Left forelimb (tissue), 1 donor: ENCODE data around the gene TDRD10.
A peak's percentile ranks its signal among the peaks of the same experiment; 100 is the strongest.

Source experiments
- DNase-seq: peaks from one replicate; pipeline ENCODE4 v3.0.0-alpha.2; 2018; ENCODE audit warnings: low spot score

The TDRD10 gene, protein sequence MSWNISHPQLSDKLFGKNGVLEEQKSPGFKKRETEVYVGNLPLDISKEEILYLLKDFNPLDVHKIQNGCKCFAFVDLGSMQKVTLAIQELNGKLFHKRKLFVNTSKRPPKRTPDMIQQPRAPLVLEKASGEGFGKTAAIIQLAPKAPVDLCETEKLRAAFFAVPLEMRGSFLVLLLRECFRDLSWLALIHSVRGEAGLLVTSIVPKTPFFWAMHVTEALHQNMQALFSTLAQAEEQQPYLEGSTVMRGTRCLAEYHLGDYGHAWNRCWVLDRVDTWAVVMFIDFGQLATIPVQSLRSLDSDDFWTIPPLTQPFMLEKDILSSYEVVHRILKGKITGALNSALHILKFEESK

DNA sequence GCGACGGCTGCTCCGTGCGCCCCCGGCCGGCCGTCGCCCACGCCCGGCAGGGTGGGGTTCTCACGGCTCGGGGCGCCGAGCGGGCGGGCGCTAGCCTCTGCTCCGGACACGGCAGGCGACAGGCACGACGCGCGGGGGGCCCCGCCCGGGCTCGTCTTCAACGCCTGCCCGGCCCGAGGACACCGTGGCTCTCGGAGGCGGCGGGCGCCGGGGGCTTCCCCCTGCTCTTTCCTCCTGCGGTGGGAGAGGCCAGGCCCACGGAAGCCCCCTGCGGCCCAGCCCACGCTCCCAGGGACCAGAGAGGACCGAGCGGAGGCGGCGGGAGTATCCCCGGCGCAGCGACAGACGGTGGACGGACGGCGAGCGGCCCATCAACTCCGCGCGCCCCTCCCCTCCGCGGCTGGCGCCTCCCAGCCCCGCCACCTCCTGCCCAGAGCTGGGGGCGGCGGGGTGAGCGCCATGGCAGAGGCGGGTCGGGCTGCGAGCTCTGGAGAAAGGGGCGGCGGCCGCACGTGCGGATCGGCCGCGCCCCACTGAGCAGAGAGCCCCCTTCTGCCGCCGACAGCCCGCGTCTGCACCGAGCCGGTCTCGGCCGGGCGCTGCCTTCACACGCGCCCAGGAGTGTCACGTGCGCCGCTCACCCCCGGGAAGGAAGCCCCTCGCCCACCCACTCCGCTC is at the start of gene TDRD10, which contains the start of gene SHE:
Gene TDRD10, plus strand, starts transcription at position 154 of the 678 bp plus-strand sequence. CDS start 4,685 bp downstream, outside the sequence.
Gene SHE, minus strand, starts transcription at position 347 of the 678 bp plus-strand sequence. CDS start 386 bp downstream, outside the sequence.
- DNase-seq: peak; percentile 66

DNA sequence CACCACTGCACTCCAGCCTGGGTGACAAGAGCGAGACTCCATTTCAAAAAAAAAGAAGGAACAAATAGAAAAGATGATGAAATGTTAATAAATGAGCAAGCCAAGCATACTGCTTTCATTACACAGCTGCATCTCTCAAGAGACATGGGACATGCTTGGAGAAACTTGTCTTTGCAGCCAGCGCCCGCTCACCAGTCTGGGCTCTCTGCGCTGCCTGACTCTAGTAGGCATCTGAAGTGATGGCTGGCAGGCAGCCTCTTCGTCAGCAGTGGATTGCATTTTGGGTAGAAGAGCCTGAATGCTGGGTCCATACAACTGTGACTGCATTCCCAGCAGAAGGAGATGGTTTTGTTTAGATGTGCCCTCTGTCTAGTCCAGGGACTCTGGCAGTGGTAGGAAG is 48.9 kb upstream of the TDRD10 start:
- no peak for DNase-seq

DNA sequence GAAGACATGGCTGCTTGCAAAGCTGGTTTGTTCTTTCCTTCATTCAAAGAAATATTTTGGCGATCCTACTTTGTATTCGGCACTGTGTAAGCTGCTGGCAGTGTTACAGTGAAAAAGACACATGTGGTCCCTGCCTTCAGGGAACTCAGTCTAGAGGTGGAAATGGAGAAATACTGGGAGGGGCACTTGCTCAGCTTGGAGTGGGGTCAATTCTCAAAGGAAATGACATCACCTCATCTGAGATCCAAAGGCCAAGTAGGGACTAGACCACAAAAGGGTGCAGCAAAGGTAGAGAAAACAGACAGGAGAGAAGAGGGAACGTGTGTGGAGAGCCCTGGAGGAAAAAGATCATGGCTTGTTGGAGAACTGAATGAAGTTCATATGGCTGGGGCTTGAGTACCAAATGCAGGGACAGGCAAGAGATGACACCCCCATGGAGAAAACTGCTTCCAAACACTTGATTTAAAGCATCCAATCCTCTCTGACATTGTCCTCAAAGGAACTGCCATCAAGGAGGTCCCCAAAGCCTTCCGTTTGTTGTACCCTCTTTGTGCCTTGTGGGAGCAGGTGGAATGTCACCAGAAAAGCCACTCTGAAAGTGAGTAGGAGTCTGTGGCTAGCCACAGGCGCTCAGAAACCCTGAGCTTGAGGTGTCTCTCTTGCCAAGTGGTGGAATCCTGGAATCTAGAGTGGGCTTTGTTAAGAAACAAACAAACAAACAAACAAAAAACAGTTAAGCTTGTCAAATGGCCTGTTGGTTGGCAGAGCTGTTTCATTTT is 48.3 kb upstream of the TDRD10 start:
- DNase-seq: no peak

DNA sequence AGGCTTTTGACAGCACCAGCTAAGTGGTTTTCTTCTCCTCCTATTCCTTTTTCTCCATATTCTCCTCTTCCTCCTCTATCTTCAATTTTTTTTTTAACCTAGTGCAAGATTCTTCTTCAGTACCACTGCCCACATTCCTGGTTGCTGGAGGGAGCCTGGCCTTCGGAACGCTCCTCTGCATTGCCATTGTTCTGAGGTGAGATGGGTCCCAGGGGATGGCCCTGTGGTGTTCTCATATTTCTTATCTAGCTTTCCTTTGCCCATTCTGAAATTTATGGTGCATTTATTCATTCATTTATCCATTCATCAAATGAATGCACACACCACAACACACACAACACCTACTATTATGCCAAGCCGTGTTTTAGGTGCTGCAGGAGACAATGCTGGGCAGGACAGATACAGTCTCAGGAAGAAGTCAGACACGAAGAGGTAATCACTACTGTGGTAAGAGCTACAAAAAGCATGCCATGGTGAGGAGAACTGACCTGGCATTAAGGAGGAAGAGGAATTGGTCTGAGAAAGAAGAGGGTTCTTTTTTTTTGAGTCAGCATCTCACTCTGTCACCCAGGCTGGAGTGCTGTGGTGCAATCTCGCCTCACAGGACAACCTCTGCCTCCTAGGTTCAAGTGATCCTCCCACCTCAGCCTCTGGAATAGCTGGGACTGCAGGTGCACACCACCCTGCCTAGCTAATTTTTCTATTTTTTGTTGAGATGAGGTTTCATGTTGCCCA is 47.5 kb upstream of the TDRD10 start:
- no peak for DNase-seq

DNA sequence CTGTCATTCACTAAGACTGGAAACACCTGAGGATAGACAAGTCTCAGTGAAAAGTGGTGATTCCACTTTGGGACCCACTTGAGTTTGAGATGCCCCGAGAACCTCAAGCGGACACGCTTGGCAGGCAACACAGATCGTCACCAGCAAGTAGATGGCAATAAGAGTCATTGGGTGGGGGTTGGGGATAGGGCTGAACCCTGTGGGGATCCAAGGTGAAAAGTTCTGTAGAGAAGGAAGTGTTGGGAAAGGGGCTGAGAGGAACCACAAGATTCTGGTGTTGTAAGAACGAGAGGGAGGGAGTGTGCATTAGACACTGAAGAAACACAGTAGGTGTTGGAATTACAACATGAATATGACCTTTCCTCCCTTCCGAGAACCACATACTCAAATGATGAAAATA is 45.4 kb upstream of the TDRD10 start:
- DNase-seq: no peak

DNA sequence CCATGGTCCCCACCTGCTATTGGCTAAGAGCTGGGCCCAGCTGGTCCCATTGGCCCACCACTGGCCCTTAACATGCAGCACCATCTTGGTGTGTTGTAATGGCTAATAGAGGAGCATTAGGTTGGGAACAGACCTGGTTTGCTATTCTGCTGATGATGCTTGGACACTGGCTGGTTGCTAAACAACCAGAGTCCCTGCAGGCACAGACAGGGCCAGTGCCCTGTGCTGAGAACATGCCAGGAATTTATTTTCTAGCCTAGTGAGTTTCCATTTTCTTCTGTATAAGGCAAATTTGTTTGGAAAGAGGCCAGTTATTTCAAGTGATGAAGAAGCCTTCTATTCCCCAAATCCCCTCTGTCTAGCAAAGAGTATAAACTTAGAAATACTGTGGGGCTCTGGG is 42.9 kb upstream of the TDRD10 start:
- DNase-seq: no peak

DNA sequence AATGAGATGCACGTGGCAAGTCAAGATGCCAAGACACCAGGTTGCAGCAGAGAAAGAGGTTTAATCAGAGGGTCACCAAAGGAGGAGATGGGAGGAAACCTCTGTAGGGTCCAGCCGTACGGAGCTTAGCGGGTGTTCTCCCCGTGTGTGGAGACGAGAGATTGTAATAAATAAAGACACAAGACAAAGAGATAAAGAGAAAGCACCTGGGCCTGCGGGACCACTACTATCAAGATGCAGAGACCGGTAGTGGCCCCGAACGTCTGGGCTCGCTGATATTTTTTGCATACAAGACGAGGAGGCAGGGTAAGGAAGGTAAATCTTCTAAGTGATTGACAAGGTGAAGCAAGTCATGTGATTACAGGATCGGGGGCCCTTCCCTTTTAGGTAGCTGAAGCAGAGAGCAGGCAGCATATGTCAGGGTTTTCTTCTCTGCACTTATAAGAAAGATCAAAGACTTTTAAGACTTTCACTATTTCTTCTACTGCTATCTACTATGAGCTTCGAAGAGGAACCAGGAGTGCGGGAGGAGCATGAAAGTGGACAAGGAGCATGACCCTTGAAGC is 41.2 kb upstream of the TDRD10 start:
- DNase-seq: no peak

DNA sequence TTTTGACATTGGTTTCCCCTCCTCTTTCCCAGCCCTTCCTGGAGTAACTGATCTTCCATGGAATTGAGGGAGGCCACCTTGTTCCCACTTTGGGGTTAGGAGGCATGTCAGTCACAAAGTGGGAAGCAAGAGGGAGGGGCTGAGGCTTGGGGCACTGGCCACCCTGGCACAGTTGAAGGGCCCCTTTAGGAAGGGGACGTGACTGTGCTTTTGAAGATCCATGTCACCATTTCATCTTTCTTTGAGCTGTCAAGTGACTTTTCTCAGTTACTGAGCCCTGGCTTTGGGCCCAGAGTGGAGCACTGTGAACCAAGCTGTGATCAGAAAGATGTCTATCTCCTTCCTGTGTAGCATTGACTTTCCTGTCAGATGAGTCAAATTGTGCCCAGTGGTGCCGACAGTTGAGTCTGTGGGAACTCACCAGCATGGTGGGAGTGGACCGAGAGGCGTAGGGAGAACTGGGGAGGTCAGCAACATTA is 38.5 kb upstream of the TDRD10 start:
- no peak for DNase-seq

DNA sequence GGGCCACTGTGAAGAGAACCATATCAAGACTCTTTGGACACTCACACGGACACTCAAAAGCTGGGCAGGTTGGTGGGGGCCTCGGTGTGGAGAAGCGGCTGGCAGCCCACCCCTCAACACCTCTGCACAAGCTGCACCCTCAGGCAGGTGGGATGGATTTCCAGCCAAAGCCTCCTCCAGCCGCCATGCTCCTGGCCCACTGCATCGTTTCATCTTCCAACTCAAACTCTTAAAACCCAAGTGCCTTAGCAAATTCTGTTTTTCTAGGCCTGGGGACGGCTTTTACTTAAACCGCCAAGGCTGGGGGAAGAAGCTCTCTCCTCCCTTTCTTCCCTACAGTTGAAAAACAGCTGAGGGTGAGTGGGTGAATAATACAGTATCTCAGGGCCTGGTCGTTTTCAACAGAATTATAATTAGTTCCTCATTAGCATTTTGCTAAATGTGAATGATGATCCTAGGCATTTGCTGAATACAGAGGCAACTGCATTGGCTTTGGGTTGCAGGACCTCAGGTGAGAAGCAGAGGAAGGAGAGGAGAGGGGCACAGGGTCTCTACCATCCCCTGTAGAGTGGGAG is 36.3 kb upstream of the TDRD10 start:
- no peak for DNase-seq

DNA sequence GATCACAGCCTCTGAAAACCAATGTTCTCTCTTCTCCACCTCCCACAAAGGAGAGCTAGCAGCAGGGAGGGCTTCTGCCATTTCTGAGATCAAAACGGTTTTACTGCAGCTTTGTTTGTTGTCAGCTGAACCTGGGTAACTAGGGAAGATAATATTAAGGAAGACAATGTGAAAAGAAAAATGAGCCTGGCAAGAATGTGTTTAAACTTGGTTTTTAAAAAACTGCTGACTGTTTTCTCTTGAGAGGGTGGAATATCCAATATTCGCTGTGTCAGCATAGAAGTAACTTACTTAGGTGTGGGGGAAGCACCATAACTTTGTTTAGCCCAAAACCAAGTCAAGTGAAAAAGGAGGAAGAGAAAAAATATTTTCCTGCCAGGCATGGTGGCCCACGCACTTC is 35.8 kb upstream of the TDRD10 start:
- DNase-seq: no peak

DNA sequence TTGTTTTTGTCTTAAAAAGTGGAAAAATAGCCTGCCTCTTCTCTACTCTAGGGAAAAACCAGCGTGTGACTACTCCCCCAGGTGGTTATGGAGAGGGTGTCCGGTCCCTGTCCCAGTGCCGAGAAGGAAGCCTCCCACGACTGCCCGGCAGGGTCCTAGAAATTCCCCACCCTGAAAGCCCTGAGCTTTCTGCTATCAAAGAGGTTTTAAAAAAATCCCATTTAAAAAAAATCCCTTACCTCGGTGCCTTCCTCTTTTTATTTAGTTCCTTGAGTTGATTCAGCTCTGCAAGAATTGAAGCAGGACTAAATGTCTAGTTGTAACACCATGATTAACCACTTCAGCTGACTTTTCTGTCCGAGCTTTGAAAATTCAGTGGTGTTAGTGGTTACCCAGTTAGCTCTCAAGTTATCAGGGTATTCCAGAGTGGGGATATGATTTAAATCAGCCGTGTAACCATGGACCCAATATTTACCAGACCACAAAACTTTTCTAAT is 35.0 kb upstream of the TDRD10 start:
- no peak for DNase-seq

DNA sequence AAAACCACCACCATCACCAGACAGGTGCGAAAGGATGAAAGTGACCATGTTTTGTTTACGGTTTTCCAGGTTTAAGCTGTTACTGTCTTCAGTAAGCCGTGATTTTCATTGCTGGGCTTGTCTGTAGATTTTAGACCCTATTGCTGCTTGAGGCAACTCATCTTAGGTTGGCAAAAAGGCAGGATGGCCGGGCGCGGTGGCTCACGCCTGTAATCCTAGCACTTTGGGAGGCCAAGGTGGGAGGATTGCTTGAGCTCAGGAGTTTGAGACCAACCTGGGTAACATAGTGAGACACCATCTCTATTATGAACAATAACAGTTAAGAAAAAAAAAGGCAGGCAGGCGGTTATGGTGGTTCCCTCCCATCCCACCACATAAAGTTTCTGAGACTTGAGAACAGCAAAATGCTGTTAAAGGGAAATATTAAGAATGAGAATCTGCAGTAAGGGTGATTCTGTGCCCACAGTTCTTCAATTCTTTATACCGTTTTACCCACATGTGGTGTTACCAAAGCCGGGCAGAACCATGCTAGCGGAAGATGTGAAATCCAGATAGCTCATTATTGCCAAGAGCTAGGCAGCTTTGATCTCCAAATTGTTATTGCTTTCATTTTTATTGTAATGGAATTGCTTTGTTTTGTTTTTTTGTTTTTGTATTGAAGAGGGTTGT is 34.5 kb upstream of the TDRD10 start:
- DNase-seq: no peak

DNA sequence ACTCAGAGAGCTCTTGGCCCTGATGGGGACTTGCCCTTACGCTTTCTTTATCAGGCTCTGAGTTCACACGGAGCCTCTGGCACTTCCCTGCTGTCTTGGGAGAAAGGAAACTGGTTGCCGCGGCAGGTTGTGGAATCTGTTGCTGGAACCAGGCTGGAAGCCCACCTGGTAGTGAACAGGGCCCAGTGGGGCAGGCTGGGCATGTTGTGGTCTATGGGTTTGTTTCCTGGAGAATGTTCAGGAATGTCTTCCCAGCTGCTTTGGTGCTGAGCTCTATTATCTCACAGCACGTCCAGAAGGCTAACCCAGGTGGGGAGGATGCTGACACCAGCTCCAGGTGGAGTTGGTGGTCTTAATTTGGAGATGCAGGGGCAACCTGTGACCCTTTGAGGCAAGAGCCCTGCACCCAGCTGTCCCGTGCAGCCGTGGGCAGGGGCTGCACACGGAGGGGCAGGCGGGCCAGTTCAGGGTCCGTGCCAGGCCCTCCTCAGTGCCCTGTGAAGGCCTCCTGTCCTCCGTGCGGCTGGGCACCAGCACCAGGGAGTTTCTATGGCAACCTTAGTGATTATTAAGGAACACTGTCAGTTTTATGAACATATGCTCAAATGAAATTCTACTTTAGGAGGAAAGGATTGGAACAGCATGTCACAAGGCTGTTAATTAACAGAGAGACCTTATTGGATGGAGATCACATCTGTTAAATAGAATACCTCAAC is 33.3 kb upstream of the TDRD10 start:
- DNase-seq: no peak

DNA sequence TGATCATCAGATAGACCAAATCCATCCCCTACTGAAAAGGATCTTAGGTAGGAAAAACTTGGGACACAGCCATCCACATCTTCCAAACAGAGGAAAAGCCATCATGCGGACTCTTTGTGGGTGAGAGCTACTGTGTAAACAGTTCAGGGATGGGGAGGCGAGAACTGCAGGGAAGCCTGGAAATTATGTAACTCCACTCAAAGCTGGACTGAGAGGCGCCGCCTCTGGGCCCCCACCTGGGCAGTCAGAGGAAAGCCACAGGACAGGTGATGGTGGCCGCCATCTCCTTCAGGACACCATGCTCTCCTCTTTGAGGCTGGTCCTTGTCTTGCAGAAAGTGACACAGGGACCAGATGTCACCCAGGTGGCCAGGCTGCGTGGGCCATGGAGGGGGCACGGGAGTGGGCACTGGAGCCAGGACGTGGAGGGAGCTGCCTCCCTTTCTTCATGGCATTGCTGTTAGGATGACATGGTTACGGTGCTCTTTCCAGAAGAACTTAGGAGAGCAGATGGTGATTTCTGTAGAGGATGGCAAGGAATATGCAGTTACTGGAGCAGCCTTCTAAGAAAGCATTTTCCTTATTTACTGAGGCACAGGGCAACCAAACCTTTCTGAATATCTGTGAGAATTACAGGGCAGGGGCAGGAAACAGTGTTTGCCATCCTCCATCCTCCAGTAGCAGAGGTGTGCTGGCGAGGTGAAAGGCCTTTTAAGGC is 32.0 kb upstream of the TDRD10 start:
- no peak for DNase-seq

DNA sequence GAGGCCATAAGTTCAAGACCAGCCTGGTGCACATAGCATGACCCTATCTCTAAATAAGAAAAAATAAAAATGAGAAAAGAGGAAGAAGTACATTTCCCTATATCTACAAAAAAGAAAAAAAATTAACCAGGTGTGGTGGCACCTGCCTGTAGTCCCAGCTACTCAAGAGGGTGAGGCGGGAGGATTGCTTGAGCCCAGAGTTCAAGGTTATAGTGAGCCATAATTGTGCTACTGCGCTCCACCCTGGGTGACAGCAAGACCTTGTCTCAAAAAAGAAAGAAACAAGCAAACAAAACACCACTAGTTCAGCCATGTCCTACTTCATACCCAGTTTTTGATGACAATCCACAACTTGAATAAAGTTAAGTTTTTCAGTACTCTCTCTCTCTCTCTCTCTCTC is 30.7 kb upstream of the TDRD10 start:
- DNase-seq: no peak

DNA sequence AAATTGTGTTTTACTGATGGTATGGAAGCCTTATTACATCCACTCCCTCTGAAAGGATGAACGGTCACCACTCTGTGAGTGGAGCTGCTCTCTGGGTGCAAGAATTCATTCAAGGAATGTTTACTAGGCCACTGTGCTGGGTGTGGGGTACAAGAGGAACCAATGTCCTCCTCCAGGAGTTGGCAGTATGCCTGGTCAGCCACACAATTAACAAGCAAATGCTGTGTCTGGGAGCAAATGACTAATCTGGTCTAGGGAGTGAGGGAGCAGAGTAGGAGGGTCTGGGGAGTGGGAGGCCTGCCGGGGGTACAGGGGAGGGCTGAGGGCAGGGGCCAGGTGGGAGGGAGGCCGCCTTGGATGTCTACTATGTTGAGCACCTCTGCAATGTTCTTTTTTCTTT is 27.2 kb upstream of the TDRD10 start:
- no peak for DNase-seq

DNA sequence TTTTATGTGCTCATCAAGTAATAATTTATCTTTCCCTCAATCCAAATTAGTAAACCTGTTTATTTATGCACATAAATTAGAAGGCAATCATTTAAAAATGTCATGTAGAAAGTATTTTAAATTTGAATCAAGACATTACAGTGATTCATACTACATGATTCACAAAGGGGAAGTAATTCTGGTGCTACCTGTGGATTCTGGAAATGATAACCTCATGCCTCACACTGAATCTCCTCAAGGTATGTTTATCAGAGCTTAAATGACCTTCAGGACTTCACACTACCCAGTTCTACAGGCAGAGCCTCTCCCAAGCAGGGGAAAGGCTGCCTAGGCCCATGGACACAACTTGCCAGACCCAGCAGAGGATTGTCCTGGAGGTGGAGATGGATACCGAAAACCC is 25.2 kb upstream of the TDRD10 start:
- DNase-seq: no peak

DNA sequence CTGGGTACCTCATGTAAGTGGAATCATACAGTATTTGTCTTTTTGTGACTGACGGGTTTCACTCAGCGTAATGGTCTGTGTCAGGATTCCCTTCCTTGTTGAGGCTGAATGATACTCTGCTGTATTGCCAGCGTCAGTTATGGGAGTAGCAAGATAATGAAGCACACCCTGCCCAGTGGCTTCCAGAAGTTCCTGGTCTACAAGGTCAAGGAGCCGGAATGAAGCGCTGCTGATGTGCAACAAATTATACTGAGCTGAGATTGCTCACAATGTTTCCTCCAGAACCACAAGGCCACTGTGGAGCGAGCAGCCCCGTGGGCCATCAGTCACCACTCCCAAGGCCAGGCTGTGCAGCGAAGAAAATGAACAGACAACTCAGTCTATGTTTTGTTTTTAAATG is 24.0 kb upstream of the TDRD10 start:
- no peak for DNase-seq

DNA sequence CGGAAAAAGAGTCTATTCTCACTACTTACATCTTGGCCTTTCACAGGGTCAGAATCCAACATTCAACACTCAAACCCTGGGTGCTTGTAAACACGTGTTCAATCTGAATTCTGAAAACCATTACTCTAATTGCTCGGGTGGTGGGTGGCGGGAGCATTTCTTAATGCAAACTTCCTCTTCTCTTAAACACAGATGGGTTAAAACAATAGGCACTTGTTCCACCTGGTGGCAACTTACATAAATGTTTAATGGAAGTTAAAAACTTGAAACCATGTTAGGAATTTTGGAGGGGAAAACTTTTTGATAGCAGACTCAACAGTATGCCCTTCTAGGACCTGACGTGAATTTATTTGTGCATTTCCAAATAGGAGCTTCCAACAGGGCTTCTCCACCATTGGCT is 23.4 kb upstream of the TDRD10 start:
- no peak for DNase-seq
